ENCODE data around the gene RGS7.
"Not testable (repeated sequence)": the region's sequence is repeated elsewhere in the genome, so short reads cannot be mapped to it uniquely, and the experiment has no call there.

GRCh38 chr1:241302024-241302423 is 55.0 kb downstream of the RGS7 start:
- not testable (repeated sequence) for TF ChIP-seq CTCF, POLR2A (IDR thresholded peaks at IDR 0.05)

Data from right lobe of liver (tissue), 4 donors.